Measurements from ENCODE around the gene PRIMA1.

Gene PRIMA1

GRCh38 chr14:93715279-93715927 lies 72.9 kb downstream of the PRIMA1 start:
- in situ Hi-C loops (cut with MboI; ENCODE audit: low sequenced_read_pairs): no loop called here

GRCh38 chr14:93714605-93715004 lies 73.7 kb downstream of the PRIMA1 start:
- in situ Hi-C loops (cut with MboI; ENCODE audit: low sequenced_read_pairs): no loop called here

GRCh38 chr14:93713726-93714405 lies 74.4 kb downstream of the PRIMA1 start:
- in situ Hi-C loops (cut with MboI; ENCODE audit: low sequenced_read_pairs): no loop called here

- in situ Hi-C loops (cut with MboI; ENCODE audit: low sequenced_read_pairs): no loop called here
Observed at GRCh38 chr14:93712838-93713724, 75.2 kb downstream of the PRIMA1 start.

GRCh38 chr14:93712079-93712837 lies 76.0 kb downstream of the PRIMA1 start:
- in situ Hi-C loops (cut with MboI; ENCODE audit: low sequenced_read_pairs): no loop called here

- in situ Hi-C loops (cut with MboI; ENCODE audit: low sequenced_read_pairs): no loop called here
Observed at GRCh38 chr14:93709249-93709648, 79.0 kb downstream of the PRIMA1 start.

GRCh38 chr14:93708800-93709199 lies 79.5 kb downstream of the PRIMA1 start:
- in situ Hi-C loops (cut with MboI; ENCODE audit: low sequenced_read_pairs): no loop called here

- in situ Hi-C loops (cut with MboI; ENCODE audit: low sequenced_read_pairs): no loop called here
Observed at GRCh38 chr14:93708311-93708734, 80.0 kb downstream of the PRIMA1 start.

GRCh38 chr14:93707475-93707874 lies 80.8 kb downstream of the PRIMA1 start:
- in situ Hi-C loops (cut with MboI; ENCODE audit: low sequenced_read_pairs): no loop called here

- in situ Hi-C loops (cut with MboI; ENCODE audit: low sequenced_read_pairs): no loop called here
Observed at GRCh38 chr14:93706360-93706955, 81.8 kb downstream of the PRIMA1 start.

GRCh38 chr14:93705513-93706156 lies 82.7 kb downstream of the PRIMA1 start:
- in situ Hi-C loops (cut with MboI; ENCODE audit: low sequenced_read_pairs): no loop called here

- in situ Hi-C loops (cut with MboI; ENCODE audit: low sequenced_read_pairs): no loop called here
Observed at GRCh38 chr14:93703941-93704340, 84.3 kb downstream of the PRIMA1 start.

GRCh38 chr14:93702946-93703345 lies 85.3 kb downstream of the PRIMA1 start:
- in situ Hi-C loops (cut with MboI; ENCODE audit: low sequenced_read_pairs): no loop called here

- in situ Hi-C loops (cut with MboI; ENCODE audit: low sequenced_read_pairs): no loop called here
Observed at GRCh38 chr14:93701562-93701961, 86.7 kb downstream of the PRIMA1 start.

GRCh38 chr14:93700928-93701327 lies 87.4 kb downstream of the PRIMA1 start:
- in situ Hi-C loops (cut with MboI; ENCODE audit: low sequenced_read_pairs): no loop called here

GRCh38 chr14:93693914-93694313 lies 94.4 kb downstream of the PRIMA1 start:
- in situ Hi-C loops (cut with MboI; ENCODE audit: low sequenced_read_pairs): no loop called here

GRCh38 chr14:93691042-93691780 lies 97.1 kb downstream of the PRIMA1 start:
- in situ Hi-C loops (cut with MboI; ENCODE audit: low sequenced_read_pairs): no loop called here

GRCh38 chr14:93690146-93690545 lies 98.1 kb downstream of the PRIMA1 start:
- in situ Hi-C loops (cut with MboI; ENCODE audit: low sequenced_read_pairs): no loop called here

GRCh38 chr14:93688820-93689219 lies 99.5 kb downstream of the PRIMA1 start:
- in situ Hi-C loops (cut with MboI; ENCODE audit: low sequenced_read_pairs): no loop called here
